MV-4-11 (cell line): Measurements from ENCODE around the gene RAP2B.

Experiments
- DNase-seq: peaks from one replicate; lab custom pipeline; 2025; lab: John Stamatoyannopoulos, UW

Gene RAP2B

GRCh38 chr3:153160451-153161137 lies 1.4 kb upstream of the RAP2B start:
- peak; percentile 93 for DNase-seq

DNA sequence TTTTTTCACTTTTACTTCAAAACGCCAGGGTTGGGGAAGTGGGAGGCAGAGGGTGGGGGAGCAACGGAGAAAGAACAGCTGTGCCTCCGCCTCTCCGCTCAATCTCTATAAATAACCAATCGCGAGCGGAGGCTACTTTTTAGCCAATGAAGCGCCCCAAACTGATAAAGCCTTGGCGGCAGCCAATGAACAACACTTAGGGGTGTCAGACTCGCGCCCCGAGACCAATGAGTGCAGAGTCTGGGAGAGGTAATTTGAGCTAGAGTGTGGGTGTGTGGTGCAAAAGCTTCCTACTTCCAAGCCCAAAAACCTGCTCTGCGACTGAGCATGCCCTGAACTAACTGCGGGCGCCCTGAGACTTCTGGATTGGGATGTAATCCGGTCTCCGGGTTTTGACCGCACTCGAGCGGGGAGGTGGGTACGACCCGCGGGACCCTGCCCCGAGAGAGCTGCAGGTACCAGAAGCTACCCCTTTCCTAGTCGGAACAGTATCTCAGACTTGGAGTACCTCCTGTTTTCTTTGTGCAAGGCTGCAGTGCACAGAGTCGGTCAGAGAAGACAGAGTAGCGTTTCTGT lies 800 bp upstream of the RAP2B start:
- peak; percentile 100 for DNase-seq

GRCh38 chr3:153162513-153163392 lies 727 bp downstream of the RAP2B start:
- peak; percentile 20 for DNase-seq

DNA sequence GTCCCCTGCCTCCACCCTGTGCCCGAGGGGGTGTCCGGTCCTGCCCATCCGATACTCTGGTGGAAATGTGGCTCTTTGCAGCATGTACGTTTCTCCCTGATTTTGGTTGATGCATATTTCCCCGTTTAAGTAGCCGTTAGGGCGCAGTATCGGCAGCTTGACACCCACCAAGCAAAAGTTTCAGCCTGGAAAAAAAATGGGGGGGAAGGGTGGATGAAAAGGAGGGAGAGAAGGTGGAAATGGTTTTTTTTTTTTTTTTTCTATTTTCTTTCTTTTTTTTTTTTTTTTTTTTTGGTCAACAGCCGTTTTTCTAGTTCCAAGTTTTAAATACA lies 1.3 kb downstream of the RAP2B start:
- no peak for DNase-seq

- DNase-seq = no peak
Observed at GRCh38 chr3:153163756-153164550, 1.9 kb downstream of the RAP2B start.

- peak; percentile 5 for DNase-seq
Observed at GRCh38 chr3:153165261-153165681, 3.2 kb downstream of the RAP2B start.

DNA sequence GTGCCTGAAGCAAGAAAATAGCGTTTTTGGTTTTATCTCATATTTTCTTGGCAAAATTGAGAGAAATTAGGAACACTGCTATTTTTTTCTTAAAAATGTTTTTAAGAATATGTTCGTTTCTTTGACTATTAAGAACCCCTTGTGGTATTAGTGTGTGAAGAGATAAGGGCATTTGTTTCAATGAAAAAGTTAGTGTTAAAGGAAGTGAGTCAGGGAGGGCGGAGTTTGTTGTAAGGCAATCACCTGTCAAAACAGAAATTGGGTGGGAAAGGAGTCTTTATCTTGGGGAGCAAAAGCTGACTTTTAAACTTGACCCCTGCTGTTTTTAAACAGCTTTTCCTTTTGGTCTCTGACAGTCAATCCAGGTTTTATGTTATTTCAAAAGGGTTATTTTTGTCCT lies 4.2 kb downstream of the RAP2B start:
- DNase-seq = no peak

- DNase-seq = no peak
Observed at GRCh38 chr3:153166796-153167195, 4.8 kb downstream of the RAP2B start.

DNA sequence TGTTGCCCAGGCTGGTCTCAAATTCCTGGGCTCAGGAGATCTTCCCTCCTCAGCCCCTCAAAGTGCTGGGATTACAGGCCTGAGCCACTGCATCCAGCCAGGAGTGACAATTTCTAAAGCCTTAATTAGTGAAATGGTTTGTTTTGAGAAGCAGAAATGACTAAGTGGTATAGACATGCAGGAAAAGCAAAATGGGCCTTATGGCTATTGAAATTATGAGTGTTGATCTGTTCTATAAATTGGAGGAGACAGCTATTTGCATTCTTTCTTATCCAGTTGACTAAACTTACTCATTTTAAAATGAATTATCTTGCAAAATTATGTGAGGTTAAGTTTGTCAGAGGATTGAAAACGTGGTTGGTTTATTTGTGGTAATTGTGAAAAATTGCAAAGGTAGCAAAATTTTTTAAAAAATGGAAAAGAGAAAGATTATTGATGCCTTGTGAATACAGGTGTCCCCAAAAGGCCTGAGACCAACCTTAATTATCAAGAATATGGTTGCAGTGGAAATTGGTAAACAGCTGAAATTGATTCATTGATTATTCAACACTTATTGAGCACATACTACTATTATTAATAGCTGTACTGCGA lies 7.9 kb downstream of the RAP2B start:
- no peak for DNase-seq

DNA sequence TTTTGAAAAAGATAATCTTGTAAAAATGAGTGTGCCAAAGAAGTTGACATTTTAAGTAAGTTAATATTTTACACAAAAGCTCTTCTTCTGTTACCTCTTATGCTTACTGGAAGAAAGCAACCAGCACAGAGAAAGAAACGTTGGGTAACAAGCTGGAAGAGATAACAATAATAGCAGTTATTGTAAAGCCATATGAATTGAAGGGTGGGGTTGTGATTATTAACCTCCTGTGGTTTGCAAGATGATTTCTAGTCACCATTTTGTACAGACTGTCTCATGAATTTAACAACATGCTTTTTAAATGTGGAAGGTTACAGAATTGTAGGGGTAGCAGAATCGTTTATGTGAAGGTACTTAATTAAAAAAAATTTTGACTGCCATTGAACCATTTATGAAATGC lies 9.2 kb downstream of the RAP2B start:
- DNase-seq = no peak

DNA sequence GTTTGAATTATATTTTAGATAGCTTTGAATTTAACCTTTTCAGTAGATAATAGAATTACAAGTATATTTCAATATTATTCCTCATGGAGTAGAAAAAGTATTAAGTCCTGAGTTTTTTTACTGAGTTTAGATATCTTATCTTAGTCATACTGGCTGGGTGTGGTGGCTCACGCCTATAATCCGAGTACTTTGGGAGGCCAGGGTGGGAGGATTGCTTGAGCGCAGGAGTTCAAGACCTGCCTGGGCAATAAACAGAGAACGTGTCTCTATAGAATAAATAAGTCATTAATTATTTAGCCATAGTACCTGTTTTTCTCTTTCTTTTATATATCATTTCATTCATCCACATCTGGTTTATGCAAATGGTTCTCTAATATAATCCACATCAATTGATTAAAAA lies 9.9 kb downstream of the RAP2B start:
- DNase-seq = no peak

- DNase-seq = no peak
Observed at GRCh38 chr3:153172796-153173757, 11.1 kb downstream of the RAP2B start.

DNA sequence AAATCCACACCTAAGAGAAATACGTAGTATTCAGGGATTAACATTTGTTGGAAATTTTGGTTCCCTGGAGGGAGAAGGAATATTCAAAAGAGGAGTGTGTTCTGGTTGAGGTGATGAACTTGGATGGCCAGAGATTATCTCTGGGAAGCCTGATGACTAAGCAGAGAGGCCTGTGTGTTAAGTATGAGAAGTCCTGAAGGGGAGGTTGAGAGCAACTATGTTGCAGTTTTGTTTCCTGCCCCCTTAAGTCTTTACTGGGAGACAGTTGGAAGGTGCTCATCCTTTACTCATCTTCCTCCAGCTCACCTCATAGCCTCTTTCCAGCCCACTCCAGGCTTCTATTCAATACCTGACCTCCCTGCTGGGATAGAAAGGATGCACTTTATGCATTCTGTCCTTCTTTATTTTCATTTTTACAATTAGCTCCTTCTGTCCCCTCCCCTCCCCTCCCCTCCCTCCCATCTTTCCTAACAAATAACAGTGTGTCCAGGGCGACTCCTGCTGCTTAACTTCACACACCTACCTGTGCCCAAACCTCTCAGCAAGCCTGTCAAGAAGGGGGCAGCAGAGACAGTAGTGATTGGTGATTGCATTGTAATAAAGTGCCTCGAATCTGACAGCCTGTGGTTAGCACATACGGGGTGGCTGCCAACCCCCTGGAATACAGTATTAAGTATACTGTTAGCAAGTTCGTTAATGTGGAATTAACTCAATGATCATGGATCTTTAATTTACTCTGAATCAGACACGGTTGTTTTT lies 11.9 kb downstream of the RAP2B start:
- no peak for DNase-seq

GRCh38 chr3:153176197-153176596 lies 14.2 kb downstream of the RAP2B start:
- DNase-seq = no peak

GRCh38 chr3:153180860-153181372 lies 18.9 kb downstream of the RAP2B start:
- DNase-seq = peak; percentile 4

DNA sequence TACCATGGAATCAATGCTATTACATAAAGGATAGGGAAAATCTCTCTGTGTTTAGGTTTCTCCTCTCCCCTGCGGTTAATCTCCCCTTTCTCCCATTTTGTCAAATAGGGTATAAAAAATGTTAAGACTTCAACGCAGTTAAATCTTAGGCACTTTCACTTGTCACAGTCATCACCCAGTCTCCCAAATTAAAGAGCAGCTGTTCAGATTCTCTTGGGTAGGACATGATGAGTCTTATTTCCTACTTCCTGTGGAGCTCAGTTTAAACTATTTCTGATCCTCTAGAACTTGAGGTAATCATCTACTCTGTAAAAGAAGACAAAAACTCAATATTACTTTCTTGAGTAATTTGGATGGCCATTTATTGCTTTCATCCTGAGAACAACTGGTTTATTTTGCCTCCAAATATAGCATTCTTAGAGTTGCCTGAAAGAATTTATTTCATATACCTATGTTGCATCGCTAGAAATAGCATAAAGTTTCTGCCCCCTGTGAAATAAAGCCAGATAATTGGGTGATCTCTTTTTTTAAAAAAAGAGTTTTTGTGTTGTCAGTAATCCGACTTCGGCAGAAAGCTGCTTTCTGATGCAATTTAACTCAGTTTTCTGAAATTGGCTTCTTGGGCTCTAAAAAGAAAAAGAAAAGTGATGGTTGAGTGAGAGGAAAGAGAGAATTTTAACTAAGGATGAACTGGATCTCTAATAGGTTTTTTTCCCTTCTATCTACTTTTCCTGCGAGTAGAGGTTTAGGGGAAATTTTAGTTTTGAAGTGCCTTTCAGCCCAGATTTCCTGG lies 20.7 kb downstream of the RAP2B start:
- no peak for DNase-seq

- no peak for DNase-seq
Observed at GRCh38 chr3:153190923-153191322, 28.9 kb downstream of the RAP2B start.

DNA sequence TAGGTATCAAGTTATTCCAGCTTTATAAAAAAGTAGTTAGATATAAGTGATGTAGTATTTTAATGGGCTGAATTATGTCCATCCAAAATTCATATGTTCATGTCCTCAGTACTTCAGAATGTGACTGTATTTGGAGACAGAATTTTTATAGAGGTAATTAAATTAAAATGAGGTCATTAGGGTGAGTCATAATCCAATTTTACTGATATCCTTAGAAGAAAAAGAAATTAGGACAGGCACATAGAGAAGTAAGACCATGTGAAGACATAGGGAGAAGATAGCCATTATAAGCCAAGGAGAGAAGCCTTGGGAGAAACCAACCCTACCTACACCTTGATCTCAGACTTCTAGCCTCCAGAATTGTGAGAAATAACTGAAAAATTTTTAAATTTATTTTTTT lies 30.3 kb downstream of the RAP2B start:
- no peak for DNase-seq
